Myocyte (in vitro differentiated cells): ENCODE measurements around the gene CC2D2A. TPM values are rescaled to one million over a fixed set of nuclear protein-coding genes. Genes with fewer than 3 reads are reported as not detected.
"Not testable (repeated sequence)": the region's sequence is repeated elsewhere in the genome, so short reads cannot be mapped to it uniquely, and the experiment has no call there.

ENCODE experiments used
- DNase-seq: peaks from one replicate; pipeline ENCODE4 v3.0.0-alpha.2; 2012; ENCODE audit warnings: low read depth
- total RNA-seq: library from RNA; depleted of rRNA; stranded (reverse); fragments of >200 nt; gene quantifications from 2 replicates; pipeline ENCODE4 v1.2.3, GENCODE V29; 2014

Gene CC2D2A
- total RNA-seq, 1 donor from 2014 or later: 17.3 TPM

DNA sequence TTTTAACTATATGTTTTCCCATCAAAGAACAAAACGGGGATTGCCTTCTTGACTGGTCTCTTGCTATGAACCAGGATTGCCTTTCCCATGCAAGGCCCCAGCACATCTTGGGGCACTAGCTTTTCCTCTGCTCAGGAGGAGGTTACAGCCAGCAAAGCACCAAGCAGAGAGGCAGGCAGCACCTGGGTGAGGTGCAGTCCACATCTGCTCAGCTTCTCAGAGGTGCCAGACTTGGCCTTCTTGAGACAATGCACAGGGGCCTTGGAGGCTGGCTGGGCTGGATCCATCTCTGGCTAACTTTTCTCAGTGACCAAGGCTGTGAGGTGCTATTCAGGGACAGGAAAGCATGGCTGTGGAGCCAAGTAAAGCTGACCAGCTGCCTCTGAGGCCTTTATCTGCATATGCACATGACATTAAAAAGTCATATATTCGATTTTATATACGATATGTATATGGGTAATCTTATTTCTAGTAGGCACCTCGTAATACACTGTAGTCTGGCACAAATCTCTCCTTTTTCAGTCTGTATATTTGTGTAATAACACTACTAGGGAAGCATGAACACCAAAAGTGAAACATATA, 86.9 kb downstream of the CC2D2A start:
- no peak for DNase-seq

DNA sequence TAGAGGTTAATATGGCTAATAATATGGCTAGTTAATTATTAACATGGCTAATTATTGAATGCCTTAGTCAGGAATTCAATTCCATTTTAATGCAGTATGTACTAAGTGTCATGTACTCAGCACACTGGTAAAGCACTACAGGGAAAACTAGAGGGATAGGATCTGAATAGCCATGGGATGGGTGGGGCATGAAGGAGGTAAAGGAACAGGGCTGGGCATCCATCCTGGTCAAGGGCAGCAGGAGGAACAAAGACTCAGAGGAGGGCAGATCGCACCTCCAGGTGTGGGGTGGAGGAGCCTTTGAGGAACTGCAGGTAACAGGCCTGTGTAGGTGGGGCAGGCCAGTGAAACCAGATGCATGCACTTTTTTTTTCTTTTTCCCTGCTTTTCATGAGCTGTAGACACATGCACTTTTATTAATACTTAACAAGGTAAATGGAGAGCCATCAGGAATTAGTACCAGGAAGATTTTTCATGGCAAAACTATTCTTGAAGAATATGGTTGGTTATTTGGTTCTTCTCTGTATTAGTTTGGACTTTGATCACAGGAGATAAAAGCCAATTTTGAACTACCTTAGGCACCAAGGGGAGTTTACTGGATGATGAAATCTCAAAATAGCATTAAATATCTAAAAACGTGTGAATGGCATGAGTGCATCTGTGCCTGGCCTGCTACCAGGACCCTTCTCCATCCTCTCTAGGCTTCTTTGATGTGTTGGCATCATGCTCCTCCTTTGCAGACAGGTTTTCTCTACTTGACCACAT, 88.3 kb downstream of the CC2D2A start:
- DNase-seq: no peak

DNA sequence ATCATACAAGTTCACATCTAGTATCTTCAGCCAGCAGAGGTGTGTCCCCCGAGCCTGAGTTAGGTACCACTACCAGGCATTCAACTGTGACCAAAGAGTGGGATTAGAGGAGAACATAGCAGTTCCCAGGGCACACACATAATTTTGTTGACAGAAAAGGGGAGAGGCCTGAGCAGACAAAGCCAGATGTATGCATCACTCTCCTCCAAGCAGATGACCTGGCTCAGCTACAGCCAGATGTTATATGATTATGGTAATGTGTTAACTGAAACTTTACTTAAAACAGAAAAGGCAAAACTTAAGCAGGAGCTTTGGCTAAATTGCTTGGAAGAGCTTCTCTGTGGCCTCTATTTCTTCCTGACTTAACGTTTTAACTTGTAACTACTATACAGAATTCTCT, 88.9 kb downstream of the CC2D2A start:
- no peak for DNase-seq

DNA sequence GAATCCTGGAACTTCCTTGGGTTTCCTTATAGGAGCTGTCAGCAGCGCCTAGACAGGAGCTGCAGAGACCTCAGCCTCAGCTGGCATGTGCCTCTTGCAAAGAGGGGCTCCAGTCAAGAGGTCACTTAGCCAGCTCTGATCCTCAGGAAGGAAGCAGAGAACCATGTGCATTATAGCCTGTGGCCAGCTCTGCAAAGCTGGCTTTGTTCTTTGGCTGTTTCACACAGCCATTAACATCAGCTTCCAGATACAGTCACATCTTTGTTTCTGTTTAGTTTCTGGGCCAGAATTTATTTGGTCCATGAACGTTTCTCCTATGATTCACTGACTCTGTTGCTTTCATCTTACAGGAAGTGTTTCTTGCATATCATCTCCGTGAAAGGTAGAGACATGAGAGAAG, 92.4 kb downstream of the CC2D2A start:
- no peak for DNase-seq

DNA sequence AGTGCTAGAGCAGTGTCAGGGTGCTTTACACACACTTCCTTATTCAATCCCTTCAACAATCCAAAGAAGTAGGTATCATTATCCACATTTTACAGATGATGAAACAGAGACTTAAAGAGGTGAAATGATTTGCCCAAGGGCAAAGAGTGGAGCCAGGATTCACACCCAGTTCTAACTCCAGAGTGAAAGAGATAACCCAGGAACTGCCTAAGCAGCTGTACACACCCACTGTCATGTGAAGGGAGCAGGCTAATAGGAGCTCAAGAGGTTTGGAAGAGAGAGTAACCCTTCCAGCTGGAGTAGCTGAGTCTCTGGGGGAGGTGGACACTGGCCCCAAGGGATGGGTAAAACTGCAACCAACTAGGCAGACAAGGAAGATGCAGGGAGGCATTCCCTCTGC, 92.9 kb downstream of the CC2D2A start:
- DNase-seq: no peak

DNA sequence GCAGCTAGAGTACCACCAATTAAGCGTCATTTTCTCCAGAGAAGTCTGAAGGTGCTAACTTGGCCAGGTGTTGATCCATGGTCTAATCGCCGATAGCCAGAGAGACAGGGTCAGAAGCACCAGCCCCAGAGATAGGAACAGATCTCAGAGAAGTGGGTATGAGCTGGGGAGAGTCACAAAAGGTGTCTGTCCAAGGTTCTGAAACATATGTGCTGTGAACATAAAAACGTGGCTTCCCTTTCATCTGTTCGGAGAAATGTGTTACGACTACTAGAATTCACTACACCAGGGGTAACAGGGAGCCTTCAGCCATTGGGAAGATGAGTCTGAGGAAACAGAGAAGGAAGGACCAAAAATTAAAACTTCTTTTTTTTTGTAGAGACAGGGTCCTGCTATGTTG, 94.2 kb downstream of the CC2D2A start:
- no peak for DNase-seq

DNA sequence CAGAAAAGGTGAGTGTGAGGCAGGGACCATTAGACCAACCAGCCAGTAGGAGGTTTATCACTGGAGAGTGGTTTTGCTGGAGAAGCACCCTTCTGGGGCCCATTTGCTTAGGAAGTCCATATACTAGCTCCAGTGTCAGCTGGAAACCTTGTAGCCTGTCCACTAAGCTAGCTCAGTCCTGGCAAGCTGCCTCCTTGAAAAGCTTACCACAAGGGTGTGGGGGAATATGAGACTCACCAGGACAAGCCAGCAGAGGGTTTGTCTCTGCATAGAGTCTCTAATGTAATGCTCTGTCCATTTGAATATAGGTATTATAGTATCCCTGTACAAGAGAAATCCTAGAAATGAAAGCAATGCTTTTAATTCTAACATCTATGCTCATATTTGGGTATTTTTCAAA, 99.1 kb downstream of the CC2D2A start:
- DNase-seq: peak; percentile 87

DNA sequence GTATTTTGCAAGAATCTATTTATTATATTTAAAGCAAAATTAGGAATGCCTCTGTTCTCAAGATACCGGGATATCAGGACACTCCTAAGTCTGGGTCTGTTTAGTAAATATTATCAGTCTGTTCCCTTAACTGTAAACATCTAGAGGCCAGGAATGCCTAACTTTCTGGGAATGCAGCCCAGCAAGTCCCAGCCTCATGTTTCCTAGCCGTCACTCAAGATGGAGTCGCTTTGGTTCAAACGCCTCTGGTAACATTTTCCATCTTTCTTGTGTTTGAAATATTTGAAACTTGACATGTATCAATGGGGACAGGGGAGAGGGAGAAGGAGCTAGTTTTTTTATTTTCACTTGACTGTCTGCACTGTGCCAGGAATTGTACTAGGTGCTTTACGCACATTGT, 100.1 kb downstream of the CC2D2A start:
- no peak for DNase-seq

DNA sequence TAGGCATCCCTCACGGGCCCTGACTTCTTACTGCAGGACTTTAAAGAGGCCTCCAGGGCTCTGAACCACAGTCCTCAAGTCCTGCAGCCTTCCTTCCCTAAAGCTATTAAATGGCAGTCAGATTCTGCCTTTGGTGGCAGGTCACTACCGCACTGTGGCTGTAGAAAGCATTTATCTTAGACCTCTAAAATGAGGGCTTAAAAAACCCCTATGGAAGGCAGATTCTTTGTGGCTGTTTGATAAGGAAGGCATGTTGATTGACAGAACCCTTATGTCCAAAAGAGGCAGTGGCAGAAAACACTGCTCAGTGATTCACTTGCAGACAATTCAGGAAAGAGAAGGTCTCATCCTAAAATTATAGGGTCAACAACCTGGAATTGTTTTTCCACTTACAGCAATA, 106.3 kb downstream of the CC2D2A start:
- DNase-seq: peak; percentile 39

DNA sequence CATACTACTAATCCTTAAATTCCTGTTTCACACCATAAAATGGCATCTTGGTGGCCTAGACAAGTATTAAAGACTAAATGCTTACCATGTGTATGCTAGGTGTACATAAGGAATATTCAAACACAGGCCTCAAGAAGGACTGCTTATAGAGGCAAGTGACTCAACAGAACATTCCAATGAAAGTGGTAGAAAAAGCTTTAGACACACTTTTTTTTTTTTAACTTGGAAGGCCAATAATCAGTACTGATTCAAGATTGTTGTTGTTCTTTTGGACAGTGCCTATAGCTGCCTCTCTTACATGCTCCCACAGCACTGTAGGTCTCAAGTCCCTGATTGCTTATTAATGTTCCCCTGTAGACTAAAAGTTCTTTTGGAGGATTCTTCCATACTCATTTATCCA, 107.8 kb downstream of the CC2D2A start:
- no peak for DNase-seq

DNA sequence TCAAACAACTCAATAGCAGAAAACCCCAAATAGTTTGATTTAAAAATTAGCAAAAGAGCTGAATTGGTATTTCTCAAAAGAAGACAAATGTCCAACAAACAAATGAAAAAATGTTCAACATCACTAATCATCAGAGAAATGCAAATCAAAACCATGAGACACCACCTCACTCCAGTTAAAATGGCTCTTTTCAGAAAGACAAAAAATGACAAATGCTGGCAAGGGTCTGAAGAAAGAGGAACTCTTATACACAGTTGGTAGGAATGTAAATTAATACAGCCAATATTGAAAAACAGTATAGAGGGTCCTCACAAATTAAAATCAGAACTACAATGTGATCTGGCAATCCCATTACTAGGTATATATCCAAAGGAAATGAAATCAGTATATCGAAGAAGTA, 115.1 kb downstream of the CC2D2A start:
- no peak for DNase-seq

DNA sequence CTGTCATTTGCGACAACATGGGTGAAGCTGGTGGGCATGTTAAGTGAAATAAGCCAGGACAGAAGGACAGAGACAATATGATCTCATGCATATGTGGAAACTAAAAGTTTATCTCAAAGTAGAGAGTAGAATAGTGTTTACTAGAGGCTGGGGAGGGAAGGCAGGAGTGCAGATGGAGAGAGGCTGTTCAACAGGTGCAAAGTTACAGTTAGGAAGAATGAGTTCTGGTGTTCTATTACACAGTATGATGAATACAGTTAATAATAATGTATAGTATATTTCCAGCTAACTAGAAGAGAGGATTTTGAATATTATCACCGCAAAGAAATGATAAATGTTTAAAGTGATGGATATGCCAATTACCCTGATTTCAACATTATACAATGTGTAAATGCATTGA, 115.6 kb downstream of the CC2D2A start:
- DNase-seq: peak; percentile 38

DNA sequence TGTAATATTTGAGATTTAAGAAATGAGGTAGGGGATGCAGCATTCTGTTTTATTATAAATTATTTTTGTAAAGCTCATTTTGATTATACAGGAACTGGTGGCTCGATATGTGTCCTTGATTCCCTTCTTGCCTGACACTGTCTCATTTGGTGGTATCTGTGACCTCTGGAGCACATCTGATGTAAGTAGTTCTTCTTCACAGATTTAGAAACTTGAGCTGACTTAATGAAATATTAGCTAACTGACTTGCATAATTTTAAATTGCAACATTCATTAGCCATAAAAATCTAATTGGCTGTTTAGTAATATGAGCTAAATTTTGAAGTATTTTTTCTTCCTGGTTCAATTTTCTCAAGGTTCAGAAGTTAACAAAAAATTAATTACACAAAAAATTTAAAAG, 116.4 kb downstream of the CC2D2A start:
- no peak for DNase-seq

DNA sequence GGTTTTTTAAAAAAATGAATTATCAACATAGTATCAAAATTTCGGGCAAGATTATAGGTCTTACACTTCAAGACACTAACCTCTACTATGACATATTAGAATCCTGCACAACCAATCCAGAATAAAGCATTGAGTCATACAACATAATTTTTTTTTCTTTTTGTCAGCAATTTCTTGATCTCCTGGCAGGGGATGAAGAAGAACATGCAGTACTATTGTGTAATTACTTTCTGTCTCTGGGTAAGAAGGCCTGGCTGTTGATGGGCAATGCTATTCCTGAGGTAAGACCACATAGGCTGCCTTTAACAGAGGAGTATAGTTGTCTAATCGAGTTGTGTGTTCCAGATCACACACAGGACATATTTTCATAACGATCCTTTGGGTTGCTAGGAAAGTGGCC, 118.0 kb downstream of the CC2D2A start:
- no peak for DNase-seq

DNA sequence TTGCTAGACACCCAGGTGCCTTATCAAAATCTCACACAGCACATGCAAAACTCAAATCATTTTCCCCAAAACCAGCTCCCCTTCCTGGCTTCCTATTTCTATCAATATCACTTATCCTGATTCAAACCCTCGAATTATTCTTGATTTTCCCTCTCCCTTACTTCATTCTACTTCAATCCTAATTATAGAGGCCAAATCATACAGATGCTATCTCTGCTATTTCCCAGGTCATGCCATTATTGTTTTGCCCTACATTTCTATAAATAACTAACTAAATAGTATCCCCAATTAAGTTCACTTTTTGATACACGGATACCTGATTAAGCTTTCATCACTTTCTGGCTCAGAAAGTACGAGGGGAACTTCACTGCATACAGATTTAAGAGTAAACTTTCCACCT, 123.1 kb downstream of the CC2D2A start:
- DNase-seq: no peak

DNA sequence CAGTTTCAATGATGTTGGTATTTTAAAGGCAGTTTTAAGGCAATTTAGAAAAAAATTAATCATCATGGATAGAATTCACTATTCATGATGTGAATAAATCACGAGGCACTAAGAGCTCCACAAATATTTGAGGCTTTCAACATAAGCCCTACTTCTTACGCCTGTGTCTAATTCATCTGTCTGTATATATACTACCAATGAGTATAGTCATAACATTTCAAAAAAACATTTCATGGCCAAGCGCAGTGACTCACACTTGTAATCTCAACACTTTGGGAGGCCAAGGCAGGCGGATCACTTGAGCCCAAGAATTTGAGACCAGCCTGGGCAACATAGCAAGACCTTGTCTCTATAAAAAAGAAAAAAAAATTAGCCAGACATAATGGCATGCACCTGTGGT, 129.0 kb downstream of the CC2D2A start:
- no peak for DNase-seq

DNA sequence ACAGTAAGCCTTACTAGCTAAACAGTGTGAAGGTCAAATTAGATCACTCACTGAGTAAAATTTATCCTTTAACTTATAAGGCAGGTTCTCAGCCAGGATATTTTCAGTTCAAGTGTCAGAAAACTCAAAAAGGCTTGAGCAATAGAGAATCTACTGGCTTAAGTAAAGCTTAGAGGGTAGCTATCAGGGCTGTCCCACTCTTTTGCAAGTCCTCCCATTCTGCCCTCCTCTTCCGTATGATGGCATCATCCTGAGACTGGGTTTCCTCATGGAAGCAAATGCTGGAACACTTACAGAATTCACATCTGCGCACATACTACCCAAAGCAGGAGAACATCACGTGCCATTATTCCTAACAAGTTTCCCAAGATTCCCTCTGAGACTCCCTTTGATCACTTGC, 130.5 kb downstream of the CC2D2A start:
- DNase-seq: no peak

DNA sequence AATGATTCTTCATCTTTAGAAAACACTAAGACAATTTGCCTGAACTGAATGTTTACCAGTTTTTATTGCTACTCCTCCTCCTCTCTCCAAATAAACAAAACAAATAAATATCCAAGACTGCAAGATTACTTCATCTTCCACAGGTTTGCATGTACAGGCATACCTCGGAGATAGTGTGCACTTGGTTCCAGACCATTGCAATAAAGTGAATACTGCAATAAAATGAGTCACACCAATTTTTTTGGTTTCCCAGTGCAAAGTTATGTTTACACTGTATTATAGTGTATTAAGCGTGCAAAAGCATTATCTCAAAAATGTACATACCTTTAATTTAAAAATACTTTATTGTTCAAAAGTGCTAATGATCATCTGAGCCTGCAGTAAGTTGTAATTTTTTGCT, 132.2 kb downstream of the CC2D2A start:
- DNase-seq: no peak

DNA sequence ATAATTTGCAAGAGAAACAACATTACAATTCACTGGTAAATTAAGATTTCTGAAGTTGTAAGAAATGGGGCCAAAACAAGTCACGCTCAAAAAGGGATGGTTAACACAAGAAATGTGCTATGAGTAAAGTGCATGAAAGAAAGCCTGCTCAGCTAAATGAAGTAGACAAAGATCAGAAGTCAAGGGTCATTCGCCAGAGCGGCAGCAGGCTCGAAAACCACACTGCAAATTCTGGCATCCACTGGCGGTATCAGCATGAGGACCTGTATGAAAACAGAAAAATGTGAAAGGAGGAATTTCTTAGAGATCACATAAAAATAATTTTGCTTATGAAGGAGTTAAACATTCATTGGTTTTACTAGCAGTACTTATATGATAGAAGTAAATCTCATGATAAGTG, 135.9 kb downstream of the CC2D2A start:
- no peak for DNase-seq

DNA sequence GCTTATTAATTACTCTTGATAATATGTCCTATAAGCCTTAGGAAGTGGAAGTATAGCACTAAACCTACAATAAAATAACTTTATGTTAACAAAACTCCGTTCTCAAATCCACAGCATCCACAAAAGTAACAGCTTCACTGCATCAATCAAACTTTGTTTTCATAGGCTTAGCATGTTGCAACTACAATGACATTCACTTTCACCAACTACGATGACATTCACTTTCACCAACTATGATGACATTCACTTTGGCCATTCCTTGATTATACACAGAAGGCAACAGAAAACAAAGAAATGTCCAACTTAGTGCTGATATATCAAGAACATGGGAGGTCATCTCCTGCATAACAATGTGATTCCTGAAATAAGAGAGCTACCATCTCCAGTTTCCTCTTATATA, 141.2 kb downstream of the CC2D2A start:
- no peak for DNase-seq

DNA sequence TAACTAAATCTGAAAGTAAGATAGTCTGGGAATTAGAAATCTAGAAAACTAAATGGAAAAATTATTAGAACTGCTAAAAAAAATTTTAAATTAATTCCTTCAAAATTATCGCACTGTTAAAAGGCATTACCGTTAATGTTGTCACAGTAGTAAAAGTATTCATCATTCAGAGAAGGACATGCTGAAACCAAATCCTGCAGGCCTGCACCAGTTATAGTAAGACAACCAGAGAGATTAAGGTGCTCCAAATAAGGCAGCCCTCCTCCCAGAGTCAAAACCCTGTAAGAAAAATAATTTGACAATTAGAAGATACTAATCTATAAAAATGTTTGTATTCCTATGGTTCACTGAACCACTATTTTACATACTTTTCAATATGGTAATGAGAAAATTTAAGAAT, 142.5 kb downstream of the CC2D2A start:
- DNase-seq: peak; percentile 11

DNA sequence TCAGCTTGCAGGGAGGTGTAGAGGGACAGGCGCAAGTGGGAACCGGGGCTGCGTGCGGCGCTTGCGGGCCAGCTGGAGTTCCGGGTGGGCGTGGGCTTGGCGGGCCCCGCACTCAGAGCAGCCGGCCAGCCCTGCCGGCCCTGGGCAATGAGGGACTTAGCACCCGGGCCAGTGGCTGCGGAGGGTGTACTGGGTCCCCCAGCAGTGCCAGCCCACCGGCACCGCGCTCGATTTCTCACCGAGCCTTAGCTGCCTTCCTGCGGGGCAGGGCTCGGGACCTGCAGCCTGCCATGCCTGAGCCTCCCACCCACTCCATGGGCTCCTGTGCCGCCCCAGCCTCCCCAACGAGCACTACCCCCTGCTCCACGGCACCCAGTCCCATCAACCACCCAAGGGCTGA, 145.2 kb downstream of the CC2D2A start:
- DNase-seq: not testable (repeated sequence)

DNA sequence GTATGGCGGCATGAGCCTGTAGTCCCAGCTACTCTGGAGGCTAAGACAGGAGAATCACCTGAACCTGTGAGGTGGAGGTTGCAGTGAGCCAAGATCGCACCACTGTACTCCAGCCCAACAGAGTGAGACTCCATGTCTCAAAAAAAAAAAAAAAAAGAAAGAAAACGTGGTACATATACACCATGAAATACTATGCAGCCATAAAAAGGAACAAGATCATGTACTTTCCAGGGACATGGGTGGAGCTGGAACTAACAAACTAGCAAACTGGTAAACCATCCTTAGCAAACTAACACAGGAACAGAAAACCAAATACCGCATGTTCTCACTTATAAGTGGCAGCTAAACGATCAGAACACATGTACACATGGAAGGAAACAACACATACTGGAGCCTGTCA, 147.7 kb downstream of the CC2D2A start:
- DNase-seq: not testable (repeated sequence)
